GM23338 (cell line): Measurements from ENCODE around the gene RASL10B. TPM values are rescaled to one million over a fixed set of nuclear protein-coding genes. Genes with fewer than 3 reads are reported as not detected.

Experiments
- ATAC-seq: fragments of 200-7000 bp; cut with Tn5 transposase; 3 replicates; pipeline ENCODE4 v1.9.1; 2020
- DNase-seq: peaks from one replicate; pipeline ENCODE4 v3.0.0-alpha.2; 2015; ENCODE audit warnings: low spot score
- H2AFZ ChIP-seq: fragments of 200-600 bp; sonication (generic); 2 replicates; pipeline ENCODE4 v1.8.0; 2016; ENCODE audit warnings: antibody characterized with exemption, mild to moderate bottlenecking, moderate library complexity
- H3F3A ChIP-seq: fragments of 200-600 bp; sonication (generic); replicated peaks from 2 replicates; pipeline ENCODE4 v1.8.0; 2017; ENCODE audit warnings: antibody characterized with exemption, mixed run types, low read depth
- H3K27ac ChIP-seq: fragments of 200-600 bp; sonication (generic); 2 replicates; pipeline ENCODE4 v1.6.1; 2016; ENCODE audit warnings: low read depth
- H3K27me3 ChIP-seq: fragments of 200-600 bp; sonication (generic); 2 replicates; pipeline ENCODE4 v1.8.0; 2016; ENCODE audit warnings: mild to moderate bottlenecking, mixed run types, moderate library complexity; ENCODE audit not compliant: insufficient read depth
- H3K36me3 ChIP-seq: fragments of 200-600 bp; sonication (generic); 2 replicates; pipeline ENCODE4 v1.8.0; 2016; ENCODE audit warnings: mild to moderate bottlenecking; ENCODE audit not compliant: insufficient read depth
- H3K4me1 ChIP-seq: fragments of 200-600 bp; sonication (generic); 2 replicates; pipeline ENCODE4 v1.8.0; 2016; ENCODE audit warnings: mild to moderate bottlenecking, moderate library complexity; ENCODE audit not compliant: insufficient read depth
- H3K4me2 ChIP-seq: fragments of 200-600 bp; sonication (generic); 2 replicates; pipeline ENCODE4 v1.7.1; 2017; ENCODE audit warnings: mixed run types
- H3K4me3 ChIP-seq: fragments of 200-600 bp; sonication (generic); 2 replicates; pipeline ENCODE4 v1.6.1; 2016; ENCODE audit warnings: mixed run types
- H3K79me2 ChIP-seq: fragments of 200-600 bp; sonication (generic); replicated peaks from 2 replicates; pipeline ENCODE4 v1.8.0; 2017; ENCODE audit warnings: mild to moderate bottlenecking; ENCODE audit not compliant: insufficient read depth
- H3K9me2 ChIP-seq: fragments of 200-600 bp; sonication (generic); 2 replicates; pipeline ENCODE4 v1.8.0; 2017; ENCODE audit not compliant: insufficient read depth
- H4K20me1 ChIP-seq: fragments of 200-600 bp; sonication (generic); replicated peaks from 2 replicates; pipeline ENCODE4 v1.8.0; 2017; ENCODE audit warnings: mild to moderate bottlenecking; ENCODE audit not compliant: insufficient read depth
- H3K27ac Mint-ChIP-seq: 2 replicates; pipeline ENCODE4 v1.8.0; 2020; ENCODE audit warnings: inconsistent platforms, mild to moderate bottlenecking, moderate library complexity, mixed read lengths
- H3K27me3 Mint-ChIP-seq: 3 replicates; pipeline ENCODE4 v1.8.0; 2022; ENCODE audit warnings: low read depth, mild to moderate bottlenecking, moderate library complexity, mixed read lengths, inconsistent platforms; ENCODE audit not compliant: insufficient read depth, poor library complexity
- H3K36me3 Mint-ChIP-seq: 3 replicates; pipeline ENCODE4 v1.8.0; 2021; ENCODE audit warnings: low read depth, mild to moderate bottlenecking, inconsistent platforms, moderate library complexity, mixed read lengths
- H3K4me1 Mint-ChIP-seq: 3 replicates; pipeline ENCODE4 v1.8.0; 2020; ENCODE audit warnings: mild to moderate bottlenecking, inconsistent platforms, mixed read lengths
- H3K4me3 Mint-ChIP-seq: 3 replicates; pipeline ENCODE4 v1.8.0; 2021; ENCODE audit warnings: moderate library complexity, mild to moderate bottlenecking, inconsistent platforms, mixed read lengths
- H3K9me3 Mint-ChIP-seq: 3 replicates; pipeline ENCODE4 v1.8.0; 2020; ENCODE audit warnings: moderate library complexity, mild to moderate bottlenecking, inconsistent platforms, mixed read lengths
- CREB1 ChIP-seq: fragments of 250-450 bp; sonication (Bioruptor Pico); IDR thresholded peaks from 2 replicates; pipeline ENCODE4 v1.5.0; 2020; ENCODE audit warnings: low read depth, mild to moderate bottlenecking, moderate library complexity
- CTCF ChIP-seq, 2 experiments: fragments of 200-600 bp in 1 of 2; sonication (generic) in 1 of 2; conservative IDR thresholded peaks; 2 replicates each; pipeline versions ENCODE4 v1.5.1 to v1.6.1; 2016 to 2017; ENCODE audit warnings: antibody characterized with exemption in 2 of 2, low read depth in 2 of 2, mild to moderate bottlenecking in 2 of 2, moderate library complexity in 1 of 2
- ETS1 ChIP-seq: IDR thresholded peaks from 2 replicates; pipeline ENCODE4 v1.6.1; 2016; ENCODE audit warnings: antibody characterized with exemption
- EZH2 ChIP-seq: fragments of 200-600 bp; sonication (generic); IDR thresholded peaks from one replicate; pipeline ENCODE4 v1.8.0; 2017; ENCODE audit warnings: antibody characterized with exemption, mild to moderate bottlenecking, low read depth; ENCODE audit not compliant: unreplicated experiment
- EZH2phosphoT487 ChIP-seq: fragments of 200-600 bp; sonication (generic); IDR thresholded peaks from one replicate; pipeline ENCODE4 v1.8.1; 2018; ENCODE audit warnings: antibody characterized with exemption; ENCODE audit not compliant: unreplicated experiment
- JUNB ChIP-seq: IDR thresholded peaks from one replicate; pipeline ENCODE4 v1.6.1; 2016; ENCODE audit warnings: antibody characterized with exemption; ENCODE audit not compliant: unreplicated experiment
- NANOG ChIP-seq: IDR thresholded peaks from 2 replicates; pipeline ENCODE4 v1.6.1; 2016; ENCODE audit warnings: antibody characterized with exemption, borderline replicate concordance
- POLR2AphosphoS5 ChIP-seq: IDR thresholded peaks from 2 replicates; pipeline ENCODE4 v1.6.1; 2016; ENCODE audit warnings: antibody characterized with exemption, low read depth
- REST ChIP-seq: IDR thresholded peaks from one replicate; pipeline ENCODE4 v1.6.1; 2018; ENCODE audit warnings: antibody characterized with exemption; ENCODE audit not compliant: unreplicated experiment
- STAT1 ChIP-seq: IDR thresholded peaks from one replicate; pipeline ENCODE4 v1.6.1; 2016; ENCODE audit warnings: antibody characterized with exemption; ENCODE audit not compliant: unreplicated experiment
- ZNF114 ChIP-seq: fragments of 250-450 bp; sonication (Bioruptor Pico); IDR thresholded peaks from 2 replicates; pipeline ENCODE4 v1.5.0; 2020; ENCODE audit warnings: mild to moderate bottlenecking, moderate library complexity
- ZNF331 ChIP-seq: fragments of 250-450 bp; sonication (Bioruptor Pico); IDR thresholded peaks from 2 replicates; pipeline ENCODE4 v1.5.0; 2020; ENCODE audit warnings: low read depth, mild to moderate bottlenecking, moderate library complexity
- ZNF462 ChIP-seq: fragments of 250-450 bp; sonication (Bioruptor Pico); IDR thresholded peaks from 2 replicates; pipeline ENCODE4 v1.5.0; 2020; ENCODE audit warnings: mild to moderate bottlenecking, moderate library complexity
- polyA plus RNA-seq: library from polyadenylated mRNA; unstranded; fragments of >200 nt; fragmentation: Nextera tagmentation; extraction: Ambion mirVana; gene quantifications from 2 replicates; pipeline ENCODE4 v1.2.1, GENCODE V29; 2016
- total RNA-seq: library from RNA; depleted of rRNA; stranded (reverse); fragments of >200 nt; shearing (Covaris generic); gene quantifications from 2 replicates; pipeline ENCODE4 v1.2.3, GENCODE V29; 2014

RASL10B gene
- total and polyA plus RNA-seq, 2 experiments from 2014 or later, result 7.1 to 26.2 TPM

DNA sequence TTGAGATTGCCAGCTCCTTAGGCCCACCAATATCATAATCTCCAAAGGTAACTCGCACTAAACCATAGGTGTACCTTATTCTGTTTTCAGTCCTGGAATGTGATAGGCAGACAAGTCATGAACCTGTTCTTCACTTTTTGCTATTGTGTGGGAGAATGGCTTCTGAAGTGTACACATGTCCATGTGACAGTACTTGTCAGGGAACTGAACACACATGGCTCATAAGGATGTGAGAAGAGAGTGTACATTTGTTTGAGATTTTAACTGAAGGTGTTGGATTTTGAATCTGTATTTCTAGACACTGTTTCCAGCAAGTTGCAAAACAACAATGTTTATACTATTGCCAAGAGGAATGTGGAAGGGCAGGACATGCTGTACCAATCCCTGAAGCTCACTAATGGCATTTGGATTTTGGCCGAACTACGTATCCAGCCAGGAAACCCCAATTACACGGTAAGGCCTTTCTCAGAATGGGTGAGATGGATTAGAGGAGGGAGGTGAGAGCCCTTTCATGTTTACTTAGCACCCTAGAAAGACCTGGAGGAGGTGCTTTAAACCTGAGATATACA, 14.5 kb upstream of the RASL10B start:
- Histone ChIP-seq H4K20me1 (no peaks in the 10 kb centered on the region; the same call in 1 of the 2 replicates), H3K4me2 (no peak overlapping the region), H2AFZ (no peak overlapping the region), H3F3A (no peaks in the 10 kb centered on the region), H3K4me3 (no peak overlapping the region), H3K36me3 (peaks cover 12% of the 10 kb centered on the region; the same call in 1 of the 2 replicates), H3K4me1 (no peaks in the 10 kb centered on the region), H3K9me2 (no peaks in the 10 kb centered on the region), H3K27me3 (no peaks in the 10 kb centered on the region), H3K27ac (no peak overlapping the region), H3K79me2 (no peaks in the 10 kb centered on the region)
- Mint-ChIP-seq H3K27ac (no peak overlapping the region), H3K9me3 (no peaks in the 10 kb centered on the region), H3K36me3 (peaks cover 11% of the 10 kb centered on the region; the same call in 2 of the 3 replicates), H3K4me1 (no peaks in the 10 kb centered on the region), H3K4me3 (no peak overlapping the region), H3K27me3 (no peaks in the 10 kb centered on the region)
- TF ChIP-seq ETS1, result no peak
- no peak for TF ChIP-seq POLR2AphosphoS5
- no peak for TF ChIP-seq ZNF114 (CRISPR knock-in tag)
- TF ChIP-seq JUNB, result no peak
- TF ChIP-seq CTCF (conservative IDR thresholded peaks at IDR 0.05; ENCODE audit: low read depth in 2 of 2), result no peak
- no peak for TF ChIP-seq ZNF462 (CRISPR knock-in tag)
- no peak for TF ChIP-seq EZH2phosphoT487
- no peak for TF ChIP-seq ZNF331 (CRISPR knock-in tag)
- TF ChIP-seq CREB1, result no peak
- TF ChIP-seq NANOG, result no peak
- TF ChIP-seq STAT1, result no peak
- TF ChIP-seq REST, result no peak
- TF ChIP-seq EZH2, result no peak
- ATAC-seq (no peak), DNase-seq (no peak)
